ENCODE data around the gene SALL1.

The SALL1 gene

DNA sequence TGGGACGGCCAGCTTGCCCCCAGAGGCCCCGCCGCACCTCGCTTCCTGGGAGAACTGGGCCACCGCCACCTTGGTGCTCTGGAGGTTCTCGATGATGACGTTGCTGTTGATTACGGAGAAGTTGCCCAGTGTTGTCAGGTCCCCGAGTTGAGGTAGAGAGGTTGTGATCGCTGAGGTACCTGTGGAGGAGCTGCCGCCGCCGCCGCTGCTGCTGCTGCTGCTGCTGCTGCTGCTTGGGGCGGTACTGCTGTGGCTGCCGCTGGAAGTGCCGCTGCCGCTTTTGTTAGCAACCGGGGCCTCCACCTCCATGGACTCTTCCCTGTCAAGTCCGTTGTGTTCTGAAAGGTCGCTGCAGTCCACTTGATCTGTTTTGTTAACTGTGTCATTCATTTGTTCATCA is 9.5 kb downstream of the SALL1 start:
- FAIRE-seq, result no peak
- TF ChIP-seq POLR2A (IDR thresholded peaks at IDR 0.05; ENCODE audit: low read depth, low read length), result no peak
- DNase-seq (ENCODE audit: insufficient read length, low spot score), result no peak

DNA sequence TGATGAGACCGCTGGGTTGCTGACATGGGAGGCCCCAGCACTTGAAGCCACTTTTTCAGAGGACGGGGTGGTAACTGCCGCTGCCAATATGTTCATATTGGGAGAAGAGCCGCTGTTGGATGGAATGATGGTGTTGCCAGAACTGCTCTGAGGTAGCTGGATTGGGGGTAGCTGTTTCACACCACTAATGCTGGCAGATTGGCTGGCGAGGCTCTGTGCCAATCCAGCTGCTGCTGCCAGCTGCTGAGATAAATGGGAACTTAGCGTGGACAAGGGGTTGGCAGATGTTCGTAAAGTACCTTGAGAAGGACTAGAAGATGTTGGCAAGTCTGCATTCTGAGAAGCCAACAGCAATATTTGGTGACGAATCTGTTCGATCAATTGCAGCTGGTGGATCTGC is 10.0 kb downstream of the SALL1 start:
- TF ChIP-seq POLR2A (IDR thresholded peaks at IDR 0.05; ENCODE audit: low read depth, low read length), result no peak
- no peak for DNase-seq (ENCODE audit: insufficient read length, low spot score)
- FAIRE-seq, result no peak

GRCh38 chr16:51140112-51140511 is 11.0 kb downstream of the SALL1 start:
- TF ChIP-seq POLR2A (IDR thresholded peaks at IDR 0.05; ENCODE audit: low read depth, low read length), result no peak
- no peak for FAIRE-seq
- DNase-seq (ENCODE audit: insufficient read length, low spot score), result no peak

GRCh38 chr16:51139568-51139967 is 11.5 kb downstream of the SALL1 start:
- TF ChIP-seq POLR2A (IDR thresholded peaks at IDR 0.05; ENCODE audit: low read depth, low read length), result no peak
- DNase-seq (ENCODE audit: insufficient read length, low spot score) (no peak), FAIRE-seq (no peak)

- TF ChIP-seq POLR2A (IDR thresholded peaks at IDR 0.05; ENCODE audit: low read depth, low read length), result no peak
- no peak for DNase-seq (ENCODE audit: insufficient read length, low spot score)
- FAIRE-seq, result no peak
Observed at GRCh38 chr16:51138178-51138577, 12.9 kb downstream of the SALL1 start.

GRCh38 chr16:51137097-51137496 is 14.0 kb downstream of the SALL1 start:
- no peak for FAIRE-seq
- no peak for TF ChIP-seq POLR2A (IDR thresholded peaks at IDR 0.05; ENCODE audit: low read depth, low read length)
- DNase-seq (ENCODE audit: insufficient read length, low spot score), result no peak

- no peak for FAIRE-seq
- DNase-seq (ENCODE audit: insufficient read length, low spot score), result no peak
- no peak for TF ChIP-seq POLR2A (IDR thresholded peaks at IDR 0.05; ENCODE audit: low read depth, low read length)
Observed at GRCh38 chr16:51134876-51135275, 16.2 kb downstream of the SALL1 start.

DNA sequence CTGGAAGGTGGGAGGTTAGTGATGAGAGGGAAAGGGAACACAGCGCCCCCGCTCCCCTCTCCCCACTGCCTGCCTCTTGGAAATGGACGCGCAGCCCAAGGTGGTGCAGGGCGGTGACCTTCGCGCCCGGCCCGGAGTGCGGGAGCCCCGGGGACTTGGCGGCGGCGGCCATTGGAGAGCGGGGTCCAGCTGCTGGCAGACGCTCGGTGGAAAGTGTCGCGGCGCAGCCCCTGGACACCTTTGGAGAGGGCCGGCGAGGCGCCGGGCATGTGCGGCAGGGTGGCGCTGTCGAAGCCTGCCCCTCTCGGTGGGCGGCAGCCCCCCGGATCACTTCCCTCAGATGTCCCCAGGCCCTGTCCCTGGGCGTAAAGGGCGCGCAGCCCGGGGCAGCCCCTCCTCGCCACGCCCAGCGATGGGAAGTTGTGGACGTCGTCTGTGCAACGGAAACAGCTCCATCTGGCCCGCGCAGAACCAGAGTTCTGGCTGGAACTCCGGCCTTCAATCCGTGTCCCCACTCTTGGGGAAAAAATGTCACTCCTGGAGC is 16.7 kb downstream of the SALL1 start:
- no peak for FAIRE-seq
- no peak for TF ChIP-seq POLR2A (IDR thresholded peaks at IDR 0.05; ENCODE audit: low read depth, low read length)
- no peak for DNase-seq (ENCODE audit: insufficient read length, low spot score)

DNA sequence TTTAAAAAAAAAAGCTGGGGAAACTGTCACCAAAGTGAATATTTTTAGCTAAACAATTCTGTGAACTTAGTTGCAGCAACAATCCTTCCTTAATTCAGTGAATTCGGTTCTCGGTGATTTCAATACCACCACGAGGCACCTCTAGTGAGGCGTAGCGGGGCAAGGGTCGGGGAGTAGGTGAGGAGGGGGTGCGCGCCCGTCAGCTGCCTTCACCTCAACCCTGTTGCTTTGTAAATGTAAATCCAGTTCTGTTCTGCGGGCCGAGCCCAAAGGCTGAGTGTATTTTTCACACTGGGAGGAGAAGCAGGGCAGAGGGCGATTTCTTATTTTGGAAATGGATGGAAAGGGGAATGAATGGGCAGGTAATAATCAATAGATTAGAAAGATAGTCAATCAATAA is 17.4 kb downstream of the SALL1 start:
- TF ChIP-seq POLR2A (IDR thresholded peaks at IDR 0.05; ENCODE audit: low read depth, low read length), result no peak
- FAIRE-seq, result no peak
- no peak for DNase-seq (ENCODE audit: insufficient read length, low spot score)

- no peak for FAIRE-seq
- TF ChIP-seq POLR2A (IDR thresholded peaks at IDR 0.05; ENCODE audit: low read depth, low read length), result no peak
- no peak for DNase-seq (ENCODE audit: insufficient read length, low spot score)
Observed at GRCh38 chr16:51133183-51133582, 17.9 kb downstream of the SALL1 start.

DNA sequence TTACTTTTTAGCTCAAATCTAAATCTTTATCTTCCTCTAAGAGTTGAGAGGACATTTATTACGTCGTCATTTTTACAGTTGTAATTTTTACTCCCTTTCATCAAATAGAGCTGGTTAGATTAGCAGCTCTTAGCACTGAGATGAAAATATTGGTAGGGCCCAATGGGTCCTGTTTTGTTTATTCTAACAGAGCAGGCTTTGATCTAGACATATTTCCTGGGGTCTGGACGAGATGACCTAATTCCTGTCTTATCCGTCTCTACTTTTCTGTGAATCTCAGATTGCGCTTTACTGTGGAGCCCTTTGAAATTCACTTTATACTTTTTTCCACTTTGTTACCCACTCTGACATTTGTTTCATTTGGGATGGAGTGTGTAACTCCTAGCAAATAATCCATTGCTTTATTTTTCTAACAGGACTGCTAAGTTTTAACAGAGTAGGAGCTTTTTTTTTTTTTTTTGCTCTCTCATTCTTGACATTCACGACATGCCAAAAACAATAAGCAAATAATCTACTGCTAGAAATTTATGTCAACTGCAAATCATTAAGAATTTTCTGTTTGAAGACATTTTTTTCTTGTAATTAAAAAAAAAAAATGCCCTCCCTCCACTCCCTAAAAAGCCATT is 18.5 kb downstream of the SALL1 start:
- DNase-seq (ENCODE audit: insufficient read length, low spot score) (no peak), FAIRE-seq (no peak)
- TF ChIP-seq POLR2A (IDR thresholded peaks at IDR 0.05; ENCODE audit: low read depth, low read length), result no peak

DNA sequence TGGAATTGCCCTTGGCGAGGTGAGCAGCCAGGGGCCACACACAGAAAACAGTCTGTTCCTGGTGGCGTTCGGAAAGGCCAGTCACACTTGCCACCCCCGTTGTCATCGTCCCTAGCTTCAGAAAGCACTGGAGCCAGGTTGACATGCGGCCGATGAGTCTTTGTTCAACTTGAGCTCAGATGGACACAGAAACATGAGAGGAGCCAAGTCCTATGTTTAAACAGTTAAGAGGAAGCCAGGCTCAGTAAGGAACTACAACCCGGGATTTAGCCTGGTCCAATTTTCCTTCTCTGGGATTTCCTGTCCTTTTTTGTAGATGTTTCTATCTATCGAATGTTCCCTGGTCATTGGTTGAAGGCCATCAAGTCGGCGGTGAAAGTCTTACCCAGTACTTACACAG is 19.5 kb downstream of the SALL1 start:
- DNase-seq (ENCODE audit: insufficient read length, low spot score), result no peak
- no peak for FAIRE-seq
- no peak for TF ChIP-seq POLR2A (IDR thresholded peaks at IDR 0.05; ENCODE audit: low read depth, low read length)

DNA sequence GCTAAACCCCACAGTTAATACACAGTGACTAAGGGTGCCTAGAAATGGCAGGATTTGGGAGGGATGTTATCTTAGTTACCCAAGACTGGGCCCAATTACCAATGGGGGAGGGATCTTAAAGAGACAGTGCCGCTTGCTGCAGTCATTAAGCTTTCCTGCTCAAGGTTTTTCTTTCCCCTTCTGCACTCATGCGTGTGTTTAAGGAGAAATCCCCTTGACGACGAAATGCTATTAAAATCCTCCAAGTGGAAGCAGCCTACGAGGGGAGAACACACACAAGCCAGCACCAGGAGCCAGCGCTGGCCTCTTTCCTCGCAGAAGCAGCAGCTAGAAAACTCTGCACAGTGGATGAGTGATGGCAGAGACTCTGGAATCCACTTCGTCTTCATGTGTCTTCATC is 22.0 kb downstream of the SALL1 start:
- FAIRE-seq (no peak), DNase-seq (ENCODE audit: insufficient read length, low spot score) (no peak)
- TF ChIP-seq POLR2A (IDR thresholded peaks at IDR 0.05; ENCODE audit: low read depth, low read length), result no peak

GRCh38 chr16:51125992-51126391 is 25.1 kb downstream of the SALL1 start:
- FAIRE-seq (no peak), DNase-seq (ENCODE audit: insufficient read length, low spot score) (no peak)
- no peak for TF ChIP-seq POLR2A (IDR thresholded peaks at IDR 0.05; ENCODE audit: low read depth, low read length)

DNA sequence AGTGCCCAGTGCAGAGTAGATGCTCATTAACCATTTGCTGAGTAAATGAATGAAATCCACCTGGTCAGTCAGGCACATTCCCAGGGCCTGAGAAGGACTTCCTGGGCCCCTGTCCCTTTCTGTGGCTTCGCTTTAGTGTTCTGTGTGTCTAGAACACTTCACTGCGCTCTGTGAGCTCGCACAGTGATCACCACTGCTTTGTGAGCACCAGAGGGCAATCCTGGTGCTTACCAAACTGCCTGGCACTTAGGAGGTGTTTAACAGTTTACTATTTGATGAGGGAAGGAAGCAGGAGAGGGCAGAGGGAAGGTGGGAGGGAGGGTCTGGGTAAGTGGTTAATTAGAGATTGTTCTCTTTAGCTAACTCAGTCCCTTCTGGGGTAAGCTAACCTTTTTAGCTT is 26.2 kb downstream of the SALL1 start:
- TF ChIP-seq POLR2A (IDR thresholded peaks at IDR 0.05; ENCODE audit: low read depth, low read length), result no peak
- DNase-seq (ENCODE audit: insufficient read length, low spot score) (no peak), FAIRE-seq (no peak)

DNA sequence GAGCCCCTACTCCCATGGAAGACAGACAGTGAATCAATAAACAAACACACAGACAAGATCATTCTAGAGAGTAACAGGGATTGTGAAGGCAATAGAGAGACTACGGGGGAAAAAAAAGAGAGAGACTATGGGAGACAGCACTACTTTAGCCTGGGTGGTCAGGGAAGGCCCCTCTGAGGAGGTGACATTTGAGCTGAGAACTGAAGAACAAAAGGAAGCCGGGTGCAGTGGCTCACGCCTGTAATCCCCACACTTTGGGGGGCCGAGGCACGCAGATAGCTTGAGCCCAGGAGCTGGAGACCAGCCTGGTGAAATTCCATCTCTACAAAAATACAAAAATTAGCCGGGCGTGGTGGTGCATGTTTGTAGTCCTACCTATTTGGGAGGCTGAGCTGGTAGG is 29.2 kb downstream of the SALL1 start:
- FAIRE-seq, result no peak
- TF ChIP-seq POLR2A (IDR thresholded peaks at IDR 0.05; ENCODE audit: low read depth, low read length), result no peak
- no peak for DNase-seq (ENCODE audit: insufficient read length, low spot score)
